Panc1 (cell line): ENCODE measurements around the gene BTBD9.

Source experiments
- POLR2AphosphoS5 ChIP-seq: IDR thresholded peaks from 2 replicates; pipeline ENCODE4 v1.6.1; 2012; ENCODE audit warnings: mild to moderate bottlenecking, low read depth, low read length, moderate library complexity
- TCF7L2 ChIP-seq: IDR thresholded peaks from 2 replicates; pipeline ENCODE4 v1.6.1; 2011; ENCODE audit warnings: mild to moderate bottlenecking, low read depth, low read length, inconsistent platforms
- TF ChIP-seq, protein P1 (sequence below): fragments of 450-650 bp; IDR thresholded peaks from 2 replicates; pipeline ENCODE4 v1.5.1; 2017; ENCODE audit warnings: mild to moderate bottlenecking
- TF ChIP-seq, protein P2 (sequence below), 2 experiments: IDR thresholded peaks; 2 replicates each; pipeline ENCODE4 v1.6.1; 2011 to 2012; ENCODE audit warnings: low read depth in 2 of 2, control low read depth in 1 of 2, low read length in 1 of 2, mild to moderate bottlenecking in 1 of 2, moderate library complexity in 1 of 2; ENCODE audit not compliant: insufficient read depth in 1 of 2

DNA sequence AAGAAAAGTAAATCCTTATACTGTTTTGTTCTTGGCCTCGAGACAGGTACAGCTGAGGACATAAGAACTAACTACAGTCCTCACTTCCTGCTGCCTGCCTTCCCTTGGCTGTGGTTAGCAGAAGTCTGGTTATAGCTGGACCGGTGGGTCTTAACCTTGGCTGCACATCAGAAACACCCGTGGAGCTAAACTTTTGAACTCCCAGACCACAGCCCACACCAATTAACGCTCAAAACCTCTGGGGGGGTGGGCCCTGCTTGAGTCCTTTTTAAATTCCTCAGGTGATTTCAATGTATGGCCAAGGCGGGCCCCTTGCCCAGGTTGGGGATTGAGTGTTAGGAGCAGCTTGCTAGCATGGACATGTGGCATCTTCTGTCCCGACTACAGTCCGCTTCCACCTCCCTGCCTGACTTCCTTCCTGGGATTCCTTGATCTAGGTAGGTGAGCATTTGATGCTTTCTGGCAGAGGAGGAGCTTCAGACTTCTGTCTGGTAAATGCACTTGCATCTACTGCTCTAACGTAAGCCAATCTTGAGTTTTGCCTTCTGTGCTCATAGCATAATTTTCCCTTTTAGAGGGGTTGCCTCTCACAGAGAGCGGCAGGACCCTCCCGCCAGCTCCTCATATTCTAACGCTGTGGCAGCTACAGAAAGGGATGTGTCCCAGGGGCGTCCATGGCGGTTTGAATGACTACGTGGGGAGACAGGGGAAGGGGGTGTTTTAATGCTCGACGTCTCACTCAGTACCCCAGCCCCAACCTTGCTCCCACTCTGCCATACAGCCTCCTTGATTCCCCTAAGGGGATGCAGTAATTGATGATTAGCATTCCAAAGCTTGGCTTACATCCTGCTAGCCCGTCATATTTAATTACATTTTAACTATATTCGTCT is 430.1 kb downstream of the BTBD9 start:
- TF ChIP-seq, protein P1, sequence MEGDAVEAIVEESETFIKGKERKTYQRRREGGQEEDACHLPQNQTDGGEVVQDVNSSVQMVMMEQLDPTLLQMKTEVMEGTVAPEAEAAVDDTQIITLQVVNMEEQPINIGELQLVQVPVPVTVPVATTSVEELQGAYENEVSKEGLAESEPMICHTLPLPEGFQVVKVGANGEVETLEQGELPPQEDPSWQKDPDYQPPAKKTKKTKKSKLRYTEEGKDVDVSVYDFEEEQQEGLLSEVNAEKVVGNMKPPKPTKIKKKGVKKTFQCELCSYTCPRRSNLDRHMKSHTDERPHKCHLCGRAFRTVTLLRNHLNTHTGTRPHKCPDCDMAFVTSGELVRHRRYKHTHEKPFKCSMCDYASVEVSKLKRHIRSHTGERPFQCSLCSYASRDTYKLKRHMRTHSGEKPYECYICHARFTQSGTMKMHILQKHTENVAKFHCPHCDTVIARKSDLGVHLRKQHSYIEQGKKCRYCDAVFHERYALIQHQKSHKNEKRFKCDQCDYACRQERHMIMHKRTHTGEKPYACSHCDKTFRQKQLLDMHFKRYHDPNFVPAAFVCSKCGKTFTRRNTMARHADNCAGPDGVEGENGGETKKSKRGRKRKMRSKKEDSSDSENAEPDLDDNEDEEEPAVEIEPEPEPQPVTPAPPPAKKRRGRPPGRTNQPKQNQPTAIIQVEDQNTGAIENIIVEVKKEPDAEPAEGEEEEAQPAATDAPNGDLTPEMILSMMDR = no peak
- no peak for TF ChIP-seq POLR2AphosphoS5
- TF ChIP-seq, protein P2, sequence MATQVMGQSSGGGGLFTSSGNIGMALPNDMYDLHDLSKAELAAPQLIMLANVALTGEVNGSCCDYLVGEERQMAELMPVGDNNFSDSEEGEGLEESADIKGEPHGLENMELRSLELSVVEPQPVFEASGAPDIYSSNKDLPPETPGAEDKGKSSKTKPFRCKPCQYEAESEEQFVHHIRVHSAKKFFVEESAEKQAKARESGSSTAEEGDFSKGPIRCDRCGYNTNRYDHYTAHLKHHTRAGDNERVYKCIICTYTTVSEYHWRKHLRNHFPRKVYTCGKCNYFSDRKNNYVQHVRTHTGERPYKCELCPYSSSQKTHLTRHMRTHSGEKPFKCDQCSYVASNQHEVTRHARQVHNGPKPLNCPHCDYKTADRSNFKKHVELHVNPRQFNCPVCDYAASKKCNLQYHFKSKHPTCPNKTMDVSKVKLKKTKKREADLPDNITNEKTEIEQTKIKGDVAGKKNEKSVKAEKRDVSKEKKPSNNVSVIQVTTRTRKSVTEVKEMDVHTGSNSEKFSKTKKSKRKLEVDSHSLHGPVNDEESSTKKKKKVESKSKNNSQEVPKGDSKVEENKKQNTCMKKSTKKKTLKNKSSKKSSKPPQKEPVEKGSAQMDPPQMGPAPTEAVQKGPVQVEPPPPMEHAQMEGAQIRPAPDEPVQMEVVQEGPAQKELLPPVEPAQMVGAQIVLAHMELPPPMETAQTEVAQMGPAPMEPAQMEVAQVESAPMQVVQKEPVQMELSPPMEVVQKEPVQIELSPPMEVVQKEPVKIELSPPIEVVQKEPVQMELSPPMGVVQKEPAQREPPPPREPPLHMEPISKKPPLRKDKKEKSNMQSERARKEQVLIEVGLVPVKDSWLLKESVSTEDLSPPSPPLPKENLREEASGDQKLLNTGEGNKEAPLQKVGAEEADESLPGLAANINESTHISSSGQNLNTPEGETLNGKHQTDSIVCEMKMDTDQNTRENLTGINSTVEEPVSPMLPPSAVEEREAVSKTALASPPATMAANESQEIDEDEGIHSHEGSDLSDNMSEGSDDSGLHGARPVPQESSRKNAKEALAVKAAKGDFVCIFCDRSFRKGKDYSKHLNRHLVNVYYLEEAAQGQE (IDR thresholded peaks at IDR 0.05; ENCODE audit: insufficient read depth in 1 of 2, low read depth in 2 of 2, low read length in 1 of 2) = no peak
- no peak for TF ChIP-seq TCF7L2
